Daoy (cell line): ENCODE results near the gene ELFN1. TPM values are rescaled to one million over a fixed set of nuclear protein-coding genes. Genes with fewer than 3 reads are reported as not detected.
A peak's percentile ranks its signal among the peaks of the same experiment; 100 is the strongest.
"Not testable (repeated sequence)": the region's sequence is repeated elsewhere in the genome, so short reads cannot be mapped to it uniquely, and the experiment has no call there.

ENCODE experiments used
- DNase-seq: peaks from one replicate; pipeline ENCODE4 v3.0.0-alpha.2; 2015; ENCODE audit warnings: low read depth
- total RNA-seq: library from RNA; depleted of rRNA; stranded (reverse); fragments of >200 nt; shearing (Covaris generic); gene quantifications from 2 replicates; pipeline ENCODE4 v1.2.3, GENCODE V29; 2014

ELFN1 gene
- total RNA-seq, 1 experiment from 2014 or later: 1.1 TPM

DNA sequence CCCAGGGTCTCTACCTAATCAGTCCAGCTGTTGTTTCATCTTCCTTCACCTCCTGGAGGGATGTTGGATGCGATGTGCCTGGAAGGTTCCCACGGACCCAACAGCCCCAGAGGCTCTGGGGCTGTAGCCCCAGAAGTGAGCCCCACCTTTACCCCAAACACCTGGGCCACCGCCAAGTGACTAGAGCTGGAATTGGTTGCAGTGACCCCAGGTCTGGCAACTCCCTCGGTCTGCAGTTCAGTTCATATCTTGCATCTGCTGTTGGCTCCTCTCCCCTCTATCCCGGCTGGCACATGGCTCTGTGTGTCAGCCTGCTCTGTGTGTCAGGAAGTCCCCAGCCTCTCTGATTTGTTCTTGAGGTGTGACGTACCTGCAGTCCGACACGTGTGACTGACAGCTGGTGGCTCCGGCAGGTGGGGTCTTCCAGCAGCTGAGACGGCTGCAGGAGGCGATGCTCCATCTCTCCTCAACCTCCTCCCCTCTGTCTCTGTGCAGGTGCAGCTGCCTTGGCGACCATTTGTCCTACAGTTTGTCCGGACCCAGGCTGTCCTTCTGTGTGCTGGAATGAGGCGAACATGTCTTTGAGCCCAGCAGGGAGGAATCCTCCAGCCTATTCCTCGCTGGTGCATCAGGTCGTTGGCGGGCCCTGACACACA, 38.6 kb downstream of the ELFN1 start:
- peak; percentile 2 for DNase-seq

- DNase-seq: no peak
These were observed 39.2 kb downstream of the ELFN1 start for GRCh38 chr7:1709281-1709680.

DNA sequence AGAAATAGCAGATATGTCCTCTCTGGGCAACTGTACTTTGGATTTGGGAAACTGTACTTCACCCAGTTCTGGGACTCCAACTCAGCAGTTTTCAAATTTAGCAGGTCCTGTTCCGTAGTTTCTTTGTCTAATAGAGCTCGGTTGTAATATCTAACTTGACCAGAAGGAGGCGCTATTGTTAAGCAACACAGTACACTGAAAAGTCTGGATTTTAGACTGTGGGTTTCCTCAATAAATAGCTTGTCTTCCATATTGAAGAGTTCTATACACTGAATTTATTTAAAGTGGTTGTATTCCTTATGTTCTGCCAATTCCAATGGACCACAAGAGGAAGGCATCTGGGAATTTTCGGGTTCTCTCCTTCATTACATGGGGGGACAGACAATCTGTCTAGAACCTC, 39.8 kb downstream of the ELFN1 start:
- no peak for DNase-seq

DNA sequence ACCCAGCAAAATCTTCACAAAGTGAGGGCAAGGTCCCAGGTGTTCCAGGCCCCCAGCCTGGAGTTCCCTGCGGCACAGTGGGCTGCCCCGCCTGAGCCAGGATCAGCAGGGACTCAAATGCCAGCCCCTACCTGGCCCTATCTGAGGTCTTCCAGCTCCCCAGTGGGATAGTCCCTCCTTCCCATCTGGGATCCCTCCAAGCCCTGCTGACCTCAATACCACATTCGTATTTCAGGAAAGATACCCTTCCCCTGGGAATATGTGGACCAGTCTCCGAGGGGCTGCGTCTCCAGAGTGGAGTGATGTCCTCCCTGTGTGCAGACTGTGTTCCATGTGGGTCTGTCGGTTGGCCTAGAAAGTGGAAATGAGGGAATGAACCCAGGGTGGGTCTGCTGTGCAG, 40.9 kb downstream of the ELFN1 start:
- no peak for DNase-seq

DNA sequence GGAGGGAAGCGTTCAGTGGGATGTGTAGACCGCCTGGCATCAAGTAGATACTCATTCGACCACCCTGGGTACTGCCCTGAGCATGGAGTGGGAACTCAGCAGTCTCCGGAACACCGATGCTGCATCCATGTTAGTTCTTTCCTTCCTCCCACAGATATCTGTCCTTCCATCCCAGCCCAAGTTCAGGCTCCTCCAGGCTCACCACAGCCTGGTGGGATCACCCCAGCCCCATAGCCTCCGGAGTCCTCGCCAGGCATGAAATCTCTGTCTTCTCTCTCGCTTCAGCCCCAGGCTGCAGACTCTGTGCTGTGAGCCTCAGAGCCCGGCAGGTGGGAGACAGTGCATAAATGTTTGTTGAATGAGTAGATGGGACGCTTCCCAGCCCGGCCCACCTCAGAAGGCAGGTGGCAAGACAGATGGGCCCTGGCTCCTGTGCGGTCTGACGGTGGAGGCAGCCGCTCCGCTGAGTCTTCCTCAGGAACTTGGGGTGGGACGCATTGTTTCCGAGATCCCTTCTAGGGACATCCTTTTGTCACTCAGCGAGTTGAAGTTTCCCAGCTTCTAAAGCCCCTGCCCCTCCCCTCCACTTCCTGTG, 42.9 kb downstream of the ELFN1 start:
- no peak for DNase-seq

DNA sequence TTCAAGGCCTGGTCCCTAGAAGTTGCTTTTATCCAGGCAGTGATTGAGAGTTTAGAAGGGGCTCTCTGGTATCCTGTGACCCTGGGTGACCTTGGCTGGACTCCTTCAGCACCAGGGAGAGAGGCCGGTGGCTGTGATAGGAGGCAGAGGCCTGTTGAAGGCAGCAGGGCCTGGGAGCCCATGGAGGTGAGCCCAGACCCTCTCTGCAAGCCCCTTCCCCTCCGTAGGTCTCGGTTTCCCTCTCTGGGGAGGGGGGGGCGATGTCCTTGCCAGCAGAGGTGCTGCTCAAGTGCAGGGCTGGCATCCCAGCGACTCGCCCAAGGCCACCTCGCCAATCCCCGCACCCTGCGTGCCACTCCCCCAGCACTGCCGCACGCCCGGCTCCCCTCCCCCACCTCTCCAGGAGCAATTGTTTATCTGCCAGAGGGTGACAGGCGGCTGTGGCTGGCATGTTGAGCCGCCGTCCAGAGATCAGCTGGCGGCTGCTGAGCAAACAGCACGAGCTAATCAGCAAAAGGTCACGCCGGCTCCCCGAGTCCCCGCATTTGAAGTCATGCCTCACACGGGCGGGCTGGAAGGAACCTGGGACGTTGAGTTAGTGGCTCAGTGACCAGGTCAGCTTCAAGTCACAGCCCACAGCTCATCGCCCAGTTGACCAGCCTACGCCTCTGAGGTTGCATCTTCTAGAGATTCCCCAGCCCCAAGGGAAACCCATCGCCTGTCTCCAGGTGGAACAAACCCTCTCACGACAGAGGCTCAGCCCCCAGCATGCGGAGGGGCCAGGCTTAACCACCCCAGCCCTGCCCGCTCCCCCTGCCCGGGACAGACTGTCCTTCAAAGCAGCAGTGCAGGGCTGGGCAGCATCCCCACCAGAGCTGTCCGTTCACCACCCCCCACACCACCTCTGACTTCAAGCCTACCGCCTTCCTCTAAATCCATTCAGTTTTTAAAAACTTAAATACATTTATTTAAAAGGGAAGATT, 43.7 kb downstream of the ELFN1 start:
- DNase-seq: no peak

GRCh38 chr7:1714583-1715330, 44.7 kb downstream of the ELFN1 start:
- no peak for DNase-seq

DNA sequence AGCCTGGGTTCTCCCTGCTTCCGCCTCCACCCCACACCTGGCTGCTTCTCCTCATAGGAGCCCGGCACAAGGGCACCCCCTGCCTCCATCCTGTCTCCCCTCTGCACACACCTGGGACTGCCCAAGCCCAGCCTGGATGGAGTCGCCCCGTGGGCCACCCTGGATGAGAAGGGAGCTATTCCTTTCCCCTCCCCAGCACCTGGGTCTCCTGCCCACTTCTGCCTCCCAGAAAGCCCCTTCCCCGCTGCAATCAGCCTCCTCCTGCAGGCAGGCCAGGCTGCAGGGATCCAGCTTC, 45.2 kb downstream of the ELFN1 start:
- no peak for DNase-seq

GRCh38 chr7:1715671-1716074, 45.6 kb downstream of the ELFN1 start:
- peak; percentile 37 for DNase-seq

DNA sequence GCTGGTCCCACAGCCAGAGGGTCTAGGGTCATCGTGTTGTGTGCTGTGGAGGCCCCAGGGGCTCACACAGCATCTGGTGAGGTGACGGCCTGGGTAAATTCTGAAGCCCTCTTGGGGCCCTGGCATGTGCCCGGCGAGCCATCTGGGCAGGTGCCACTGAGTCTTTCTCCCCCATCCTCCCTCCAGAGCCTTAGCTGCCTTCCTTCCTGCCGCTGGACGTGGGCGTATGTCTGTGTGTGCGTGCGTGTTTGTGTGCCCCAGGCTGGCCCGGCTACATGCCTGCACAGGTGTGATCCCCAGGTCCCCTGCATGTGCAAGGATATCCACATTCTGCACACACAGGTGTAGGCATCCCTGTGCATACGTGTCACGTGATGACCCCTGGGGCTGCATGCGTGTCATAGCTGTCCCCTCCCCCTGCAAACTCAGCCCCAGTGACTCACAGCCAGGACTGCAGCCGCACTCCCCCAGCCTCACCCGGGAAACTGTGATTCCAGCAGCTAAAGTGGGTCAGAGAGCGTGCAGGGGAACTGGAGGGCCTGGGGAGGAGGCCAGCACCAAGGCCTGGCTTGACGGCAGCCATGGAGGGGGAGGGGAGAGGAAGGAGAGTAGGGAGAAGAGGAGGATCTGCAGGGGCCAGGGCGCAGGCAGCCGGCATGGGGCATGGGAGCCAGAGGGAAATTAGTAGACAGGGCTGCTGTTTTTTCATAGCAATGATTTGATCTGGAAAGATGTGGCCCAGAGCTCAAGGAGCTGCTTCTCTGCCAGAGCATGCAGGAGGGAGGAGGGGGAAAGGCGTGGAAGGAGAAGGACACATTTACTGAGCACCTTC, 46.4 kb downstream of the ELFN1 start:
- peak; percentile 92 for DNase-seq

DNA sequence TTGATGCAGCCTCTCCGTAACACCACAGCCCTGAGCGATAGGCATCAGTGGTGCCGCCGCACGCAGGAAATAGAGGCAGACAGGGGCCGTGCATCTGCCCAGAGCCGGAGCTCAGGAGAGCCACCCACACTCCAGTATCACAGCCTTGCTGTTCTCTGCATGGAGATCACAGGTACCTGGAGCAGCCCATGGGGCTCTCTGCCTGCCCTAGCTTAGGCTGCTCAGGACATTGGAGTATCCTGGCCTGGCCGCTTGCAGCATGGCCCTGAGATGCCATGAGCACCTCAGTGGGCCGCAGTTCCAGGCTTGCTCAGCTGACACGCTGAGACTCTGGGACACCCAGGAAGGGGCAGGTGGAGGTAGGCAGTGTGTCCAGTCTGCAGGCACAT, 47.0 kb downstream of the ELFN1 start:
- DNase-seq: no peak

GRCh38 chr7:1717903-1718676, 48.0 kb downstream of the ELFN1 start:
- no peak for DNase-seq

DNA sequence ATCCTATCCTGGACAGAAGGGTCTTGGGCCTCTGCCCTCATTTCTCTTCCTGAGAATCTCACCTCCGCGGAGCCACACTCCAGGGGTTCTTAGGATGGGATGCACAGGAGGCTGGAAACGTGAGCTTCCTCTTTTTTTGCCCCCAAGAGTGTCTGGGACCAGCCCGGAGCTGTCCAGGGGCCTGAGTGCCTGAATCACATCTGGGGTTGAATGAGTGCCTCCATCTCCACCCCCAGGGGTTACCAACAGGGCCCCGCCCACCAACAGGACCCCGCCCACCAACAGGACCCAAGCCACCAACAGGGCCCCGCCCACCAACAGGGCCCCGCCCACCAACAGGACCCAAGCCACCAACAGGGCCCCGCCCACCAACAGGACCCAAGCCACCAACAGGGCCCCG, 48.8 kb downstream of the ELFN1 start:
- not testable (repeated sequence) for DNase-seq

DNA sequence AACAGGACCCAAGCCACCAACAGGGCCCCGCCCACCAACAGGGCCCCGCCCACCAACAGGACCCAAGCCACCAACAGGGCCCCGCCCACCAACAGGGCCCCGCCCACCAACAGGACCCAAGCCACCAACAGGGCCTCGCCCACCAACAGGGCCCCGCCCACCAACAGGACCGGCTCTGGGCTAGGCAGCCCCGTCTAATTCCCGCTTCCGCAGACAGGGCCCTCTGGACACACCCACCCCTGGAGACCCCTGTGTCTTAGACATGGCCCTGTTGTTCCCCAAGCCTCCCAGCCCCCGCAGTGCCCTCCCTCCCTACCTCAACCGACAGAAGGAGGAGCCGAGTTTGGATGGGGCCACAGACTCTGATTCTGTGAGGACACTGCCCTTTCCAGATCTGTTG, 49.2 kb downstream of the ELFN1 start:
- DNase-seq: not testable (repeated sequence)

DNA sequence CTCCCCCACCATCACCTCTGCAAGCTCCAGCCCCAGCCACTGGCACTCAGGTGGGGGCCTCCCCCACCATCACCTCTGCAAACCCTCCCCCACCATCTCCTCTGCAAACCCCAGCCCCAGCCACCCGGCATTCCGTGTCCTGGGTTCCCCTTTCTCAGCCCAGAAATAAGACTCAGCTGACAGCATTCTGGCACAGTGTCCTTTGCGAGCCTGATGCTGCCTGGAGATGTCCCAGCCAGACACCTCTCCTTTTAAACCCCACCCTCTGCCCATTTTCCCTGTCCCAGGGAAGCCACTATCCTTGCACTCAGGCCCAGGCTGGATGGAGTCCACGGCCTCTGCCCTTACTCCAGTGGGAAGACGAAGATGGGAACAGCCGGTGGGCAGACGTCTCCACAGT, 49.8 kb downstream of the ELFN1 start:
- DNase-seq: no peak

DNA sequence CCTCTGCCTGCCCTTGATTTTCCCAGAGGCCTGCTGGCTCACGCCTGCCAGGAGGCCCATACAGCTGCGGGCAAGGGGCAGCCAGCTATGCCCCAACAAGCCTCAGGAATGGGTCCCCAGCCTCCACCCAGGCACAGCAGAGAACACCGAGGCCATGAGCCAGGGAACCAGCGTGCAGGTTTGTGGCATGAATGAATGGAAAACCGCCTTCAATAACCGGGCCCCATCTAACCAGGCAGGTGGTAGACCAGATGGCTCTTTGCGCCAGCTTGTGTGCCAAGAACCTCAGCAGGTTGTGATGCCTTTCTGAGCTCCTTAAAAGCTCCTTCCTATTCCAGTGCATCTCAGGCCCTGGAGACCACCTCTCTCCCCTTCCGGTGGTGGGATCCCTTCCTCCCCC, 50.2 kb downstream of the ELFN1 start:
- no peak for DNase-seq

- peak; percentile 84 for DNase-seq
These were observed 51.1 kb downstream of the ELFN1 start for GRCh38 chr7:1721047-1721690.

GRCh38 chr7:1723254-1723653, 53.2 kb downstream of the ELFN1 start:
- no peak for DNase-seq

GRCh38 chr7:1724118-1724910, 54.2 kb downstream of the ELFN1 start:
- DNase-seq: no peak
